GM18507 (cell line): Measurements from ENCODE around the gene PLCB1.
"Not testable (repeated sequence)": the region's sequence is repeated elsewhere in the genome, so short reads cannot be mapped to it uniquely, and the experiment has no call there.

Source experiments
- DNase-seq: peaks from one replicate; pipeline ENCODE4 v3.0.0; 2011; ENCODE audit warnings: low read depth; ENCODE audit not compliant: insufficient read length; ENCODE audit errors: extremely low spot score
- FAIRE-seq: peaks from 2 replicates; lab custom pipeline; 2011; peaks lifted over from hg19 to GRCh38; lab: Jason Lieb, UNC

PLCB1 gene

DNA sequence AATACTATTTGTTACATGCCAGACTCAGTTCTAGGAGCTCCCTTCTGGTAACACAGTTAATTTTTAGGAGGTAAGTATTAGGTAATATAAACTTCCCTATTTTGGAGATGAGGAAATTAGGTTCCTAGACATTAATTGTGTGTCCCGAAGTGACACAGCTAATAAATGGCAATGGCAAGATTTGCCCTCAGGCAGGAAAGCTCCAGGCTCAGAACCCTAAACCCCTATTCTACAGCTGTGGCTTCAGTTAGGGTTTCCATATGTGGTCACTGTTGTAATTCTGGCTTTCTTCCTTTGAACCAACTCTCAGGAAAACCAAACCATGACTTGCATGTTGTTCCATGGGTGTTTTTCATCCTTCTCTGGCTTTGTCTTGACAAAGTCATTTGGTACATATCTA, 188.2 kb downstream of the PLCB1 start:
- DNase-seq (no peak), FAIRE-seq (no peak)

DNA sequence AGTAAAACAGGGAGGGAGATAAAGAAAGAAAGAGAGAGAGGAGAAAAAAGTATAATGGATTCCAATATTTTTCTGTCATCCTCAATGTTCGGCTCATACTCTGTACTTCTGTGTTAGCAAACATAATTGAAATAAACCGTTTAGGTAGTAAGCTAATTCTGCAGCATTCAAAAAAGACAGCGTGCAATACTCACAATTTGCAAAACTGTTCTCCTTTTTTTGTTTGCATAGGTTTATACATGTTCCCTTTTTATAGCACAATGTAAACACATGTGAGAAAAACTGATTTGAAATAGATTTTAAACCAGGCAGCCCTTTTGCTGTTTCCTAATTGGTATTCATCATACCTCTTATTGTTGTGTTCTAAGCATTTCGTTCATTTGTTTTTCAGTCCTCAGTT, 188.9 kb downstream of the PLCB1 start:
- DNase-seq: no peak
- FAIRE-seq: no peak

DNA sequence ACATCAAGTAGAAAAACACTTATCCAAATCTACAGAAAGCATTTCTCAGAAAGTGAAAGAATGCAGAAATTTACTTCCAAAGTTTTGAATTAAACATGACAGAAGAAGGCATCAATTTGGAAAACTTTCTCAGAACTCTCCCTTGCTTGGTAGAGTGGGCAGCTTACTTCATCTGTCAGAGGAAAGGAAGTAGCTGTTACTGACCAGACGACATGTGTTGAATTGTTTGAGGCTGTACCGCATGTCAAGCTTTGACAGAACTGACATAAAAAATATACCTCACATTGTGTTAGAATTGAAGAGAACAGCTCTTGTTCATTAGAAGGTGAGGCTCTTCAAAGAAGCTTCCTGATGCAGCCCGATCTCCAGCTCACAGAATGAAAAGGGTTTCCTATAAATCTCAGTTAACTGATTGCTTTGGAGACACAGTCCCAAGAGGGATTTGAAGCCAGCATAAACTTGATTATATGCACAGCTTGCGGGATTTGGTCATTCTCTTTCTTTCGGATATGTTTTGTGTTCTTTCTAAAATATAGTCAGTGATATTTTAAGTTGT, 190.7 kb downstream of the PLCB1 start:
- FAIRE-seq (no peak), DNase-seq (no peak)

DNA sequence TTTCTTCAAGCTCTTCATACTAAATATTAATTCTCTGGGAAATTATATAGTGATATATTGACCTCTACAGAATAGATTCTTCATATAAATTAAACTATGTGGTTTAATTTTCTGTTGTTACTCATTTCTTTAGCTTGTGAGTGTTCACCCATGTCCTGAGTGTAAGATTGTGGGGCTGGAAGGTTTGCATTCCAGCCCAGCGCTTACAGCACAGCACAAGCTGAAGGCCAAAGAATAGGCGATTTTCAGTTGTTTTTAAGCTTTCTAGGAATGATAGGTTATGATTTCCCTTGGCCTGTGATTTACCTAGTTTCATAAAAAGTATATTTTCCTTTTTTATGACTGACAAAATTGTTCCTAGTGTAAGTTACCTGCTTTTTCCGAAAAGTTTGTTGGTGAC, 194.1 kb downstream of the PLCB1 start:
- DNase-seq: no peak
- no peak for FAIRE-seq

DNA sequence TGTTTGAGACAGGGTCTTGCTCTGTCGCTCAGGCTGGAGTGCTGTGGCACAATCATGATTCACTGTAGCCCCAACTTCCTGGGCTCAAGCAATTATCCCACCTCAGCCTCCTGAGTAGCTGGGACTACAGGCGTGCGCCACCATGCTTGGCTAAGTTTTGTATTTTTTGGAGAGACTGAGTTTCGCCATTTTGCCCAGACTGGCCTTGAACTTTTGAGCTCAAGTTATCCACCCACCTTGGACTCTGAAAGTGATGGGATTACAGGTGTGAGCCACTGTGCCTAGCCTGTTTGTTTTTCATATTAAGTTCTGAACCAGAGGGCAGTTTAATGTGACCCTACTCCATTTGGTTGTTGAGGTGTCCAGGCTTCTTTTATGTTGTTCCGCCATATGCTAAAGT, 194.8 kb downstream of the PLCB1 start:
- FAIRE-seq (no peak), DNase-seq (no peak)

DNA sequence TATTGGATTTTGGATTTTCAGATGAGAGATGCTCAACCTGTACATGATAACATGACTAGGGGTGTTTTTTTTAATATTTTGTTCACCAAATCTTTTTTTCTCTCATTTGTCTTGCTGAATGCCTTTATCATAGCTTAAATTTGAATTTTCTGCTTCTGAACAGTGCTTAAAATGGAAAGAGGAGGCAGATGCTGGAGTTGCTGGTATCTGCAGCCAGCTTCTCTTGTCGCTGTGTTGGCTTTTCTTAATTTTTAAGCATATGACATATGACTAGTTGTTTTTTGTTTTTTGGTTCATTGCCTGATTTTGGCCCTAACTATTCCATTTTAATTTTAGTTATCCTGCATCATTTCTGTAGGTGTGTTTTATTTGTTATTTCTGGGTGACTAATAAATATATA, 196.1 kb downstream of the PLCB1 start:
- DNase-seq (no peak), FAIRE-seq (no peak)

DNA sequence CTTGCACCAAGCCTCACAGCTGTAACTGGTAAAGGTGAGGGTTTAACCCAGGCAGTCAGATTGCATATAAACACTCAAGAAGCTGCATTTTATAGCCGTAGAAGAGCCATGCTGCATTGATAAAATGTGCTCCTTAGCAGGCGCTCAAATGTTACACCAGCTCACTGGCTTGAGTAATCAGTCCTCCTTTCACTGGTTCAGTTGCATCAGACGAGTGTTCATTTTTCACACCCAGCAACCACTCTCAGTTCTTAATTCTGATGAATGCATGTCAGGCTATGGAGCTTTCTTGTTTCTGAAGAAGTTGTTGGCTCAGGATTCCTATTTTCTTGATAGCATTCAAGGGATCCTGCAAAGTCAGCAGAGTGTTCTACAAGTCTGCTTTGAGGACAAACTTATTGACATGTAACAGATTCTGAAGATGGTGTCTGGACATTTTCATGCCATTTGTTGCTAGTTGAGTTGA, 198.3 kb downstream of the PLCB1 start:
- no peak for FAIRE-seq
- no peak for DNase-seq

DNA sequence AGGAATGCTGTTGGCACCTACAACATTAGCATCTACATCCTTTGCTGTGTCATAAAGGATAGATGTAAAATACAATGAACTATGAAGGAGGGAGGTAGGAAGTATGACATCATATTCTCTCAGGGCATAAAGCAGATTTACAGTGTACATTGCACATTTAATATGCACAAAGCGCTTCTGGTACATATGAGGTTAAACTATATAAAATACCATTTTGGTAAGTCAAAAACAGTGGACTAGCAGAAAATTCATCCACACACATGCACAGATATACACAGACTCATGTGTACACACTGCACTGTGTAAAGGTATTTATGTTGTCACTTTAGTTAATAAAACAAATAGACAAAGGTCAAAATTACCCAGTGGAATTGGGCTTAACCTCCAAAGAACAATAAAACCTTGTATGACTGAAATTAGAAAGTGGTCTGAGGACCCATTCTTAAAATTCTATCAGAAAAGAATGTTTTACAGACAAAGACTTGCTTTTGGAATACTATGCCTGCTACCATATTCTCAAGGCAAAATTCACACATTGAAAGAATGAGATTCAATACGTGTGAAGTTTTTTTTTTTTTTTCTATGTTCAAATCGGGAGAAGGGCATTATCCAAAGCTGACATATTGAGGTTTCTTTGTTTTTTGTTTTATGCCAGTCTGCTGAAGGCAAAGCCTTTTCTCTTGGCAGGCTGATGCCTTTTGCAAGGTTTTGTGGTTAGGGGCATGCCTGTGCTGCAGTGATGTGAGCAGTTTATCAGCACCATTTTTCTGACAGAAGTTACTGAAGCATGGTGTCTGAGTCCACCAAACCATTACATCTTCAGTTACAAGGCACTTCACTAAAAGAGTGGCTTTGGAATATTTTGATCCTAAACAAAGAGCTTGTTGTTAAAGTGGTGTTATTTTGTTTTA, 199.0 kb downstream of the PLCB1 start:
- no peak for DNase-seq

DNA sequence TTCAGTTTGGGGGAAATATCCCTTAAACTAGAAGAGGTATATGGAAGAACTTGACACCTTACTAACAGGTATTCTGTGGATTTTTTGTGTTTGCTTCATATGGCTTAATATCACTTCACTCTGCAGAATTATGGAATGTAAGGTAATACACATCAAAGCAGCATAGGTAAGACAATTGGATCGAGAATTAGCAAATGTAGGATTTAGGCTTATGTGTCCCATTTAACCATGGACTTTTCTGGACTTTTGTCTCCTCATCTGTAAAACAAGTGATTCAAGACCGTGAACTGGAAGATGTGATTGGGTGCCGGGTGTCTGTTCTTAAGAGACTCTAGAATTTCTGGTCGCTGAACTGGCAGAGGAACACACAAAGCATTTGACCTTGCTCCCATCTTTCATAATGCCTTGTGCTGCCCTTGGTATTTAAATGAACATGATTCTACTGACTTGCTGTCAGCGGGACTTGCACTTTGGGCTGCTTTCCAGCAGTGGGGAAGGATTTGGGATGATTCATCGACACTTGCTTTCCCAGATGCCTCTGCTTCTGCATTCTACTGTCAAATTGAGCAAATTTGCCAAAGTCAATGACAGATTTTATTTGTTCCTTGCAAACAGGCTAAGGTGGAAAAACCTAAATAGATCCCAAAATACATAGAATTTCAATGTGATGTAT, 199.8 kb downstream of the PLCB1 start:
- DNase-seq: no peak

More for the DNA sequence above, 199.0 kb downstream of the PLCB1 start:
- FAIRE-seq: no peak

DNA sequence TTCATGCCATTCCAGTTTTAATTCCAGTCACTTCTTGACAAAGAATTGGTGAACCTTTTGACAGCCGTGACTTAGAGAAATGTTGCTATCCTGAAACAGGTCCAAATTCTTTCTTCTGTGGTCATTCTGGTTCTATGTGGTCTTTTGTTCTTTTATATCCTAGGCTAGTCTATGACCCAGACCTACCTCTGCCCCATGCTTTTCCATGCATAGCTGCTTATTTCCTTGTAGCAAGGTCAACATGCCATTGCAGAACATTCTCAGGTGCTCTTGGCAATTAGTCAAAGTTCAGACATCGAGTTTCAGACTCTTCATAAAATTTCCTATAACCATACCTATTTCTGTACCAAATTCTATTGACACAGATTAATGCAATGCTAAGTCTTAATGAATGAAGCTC, 202.6 kb downstream of the PLCB1 start:
- DNase-seq (no peak), FAIRE-seq (no peak)

More for the DNA sequence above, 199.8 kb downstream of the PLCB1 start:
- FAIRE-seq: no peak

DNA sequence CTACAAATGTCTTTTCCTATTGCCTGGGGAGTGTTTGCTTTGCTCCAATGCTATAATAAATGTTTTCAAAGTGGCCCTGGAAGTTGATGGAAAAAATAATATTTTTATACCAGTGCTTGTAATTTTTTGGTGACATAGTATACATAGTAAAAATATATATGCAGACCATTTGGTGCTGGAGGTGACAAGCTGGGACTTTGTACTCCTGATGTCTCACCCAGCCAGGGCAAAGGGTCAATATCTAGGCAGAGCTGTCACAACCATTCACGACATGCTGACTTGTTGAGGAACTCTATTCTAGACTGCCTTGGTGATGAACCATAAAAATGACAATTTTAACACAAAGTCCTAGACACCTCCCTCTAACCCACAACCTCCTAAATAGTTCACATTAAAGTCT, 203.0 kb downstream of the PLCB1 start:
- DNase-seq (no peak), FAIRE-seq (no peak)

DNA sequence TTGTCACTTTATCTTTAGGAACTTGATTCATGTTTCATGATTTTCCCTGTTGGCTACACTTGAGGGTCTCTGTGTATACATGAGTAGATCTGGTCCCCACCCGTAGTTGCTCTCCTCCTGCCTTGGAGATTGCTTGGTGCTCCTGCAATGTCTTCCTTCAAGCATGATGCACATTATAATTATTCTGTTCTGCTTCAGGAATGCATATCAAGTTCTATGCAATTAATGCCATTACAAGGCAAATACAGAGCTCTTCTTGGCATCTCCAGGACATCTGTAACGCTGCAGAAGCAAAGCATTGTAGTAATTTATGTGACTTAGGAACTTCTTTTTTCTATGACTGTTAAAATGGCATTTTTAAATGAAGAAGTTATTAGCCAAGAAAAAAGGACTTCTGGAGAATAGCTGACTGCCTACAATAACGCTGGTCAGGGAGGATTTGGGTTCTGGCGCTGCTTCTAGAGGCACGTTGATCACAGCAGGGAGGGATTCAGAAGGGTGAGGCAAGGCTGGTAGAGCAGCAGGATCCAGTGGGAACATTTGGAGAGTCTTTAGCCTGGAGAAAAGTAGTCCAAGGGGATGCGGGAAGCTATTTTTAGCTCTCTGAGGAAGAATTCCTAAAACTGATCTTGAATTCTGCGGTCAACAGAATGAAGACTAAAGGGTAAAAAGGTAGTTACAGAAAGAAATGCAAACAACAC, 203.6 kb downstream of the PLCB1 start:
- DNase-seq (no peak), FAIRE-seq (no peak)

DNA sequence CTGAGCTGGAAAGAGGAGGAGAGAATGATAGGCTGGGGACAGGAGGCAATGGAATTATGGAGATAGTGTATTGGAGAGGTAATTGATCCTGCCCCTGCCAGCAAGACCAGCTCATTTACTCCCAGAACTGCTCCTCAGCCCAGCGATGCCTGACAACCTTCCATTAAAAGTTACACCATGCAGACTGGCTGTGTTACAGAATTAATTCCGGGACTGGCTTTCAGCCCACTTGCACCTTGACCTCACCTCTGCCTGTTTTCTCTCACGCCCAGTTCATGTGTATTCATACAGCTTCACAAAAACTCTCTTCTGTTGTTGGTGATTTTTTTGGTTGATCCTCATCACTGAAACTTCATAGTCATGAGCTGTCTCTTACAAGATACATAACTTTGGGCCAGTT, 207.3 kb downstream of the PLCB1 start:
- no peak for FAIRE-seq
- no peak for DNase-seq

DNA sequence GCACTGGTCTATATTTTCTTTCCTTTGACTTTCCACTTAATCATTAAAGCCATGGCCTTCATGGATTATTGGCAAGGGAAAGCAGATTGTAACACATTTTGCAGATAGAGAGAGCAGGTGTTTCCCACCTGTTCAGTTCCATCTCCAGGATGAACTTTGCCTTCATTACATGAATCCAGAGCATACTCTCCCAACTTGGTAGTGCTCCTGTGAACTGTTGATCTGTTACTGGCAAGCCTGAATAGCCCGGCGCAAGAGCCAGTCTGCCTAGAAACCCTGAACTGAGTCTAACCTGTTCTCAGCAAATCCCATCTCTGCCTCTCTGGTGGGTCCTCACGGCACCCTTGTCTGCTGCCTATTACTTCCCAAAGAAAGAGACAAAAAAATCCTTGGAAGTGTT, 210.3 kb downstream of the PLCB1 start:
- DNase-seq (no peak), FAIRE-seq (no peak)

DNA sequence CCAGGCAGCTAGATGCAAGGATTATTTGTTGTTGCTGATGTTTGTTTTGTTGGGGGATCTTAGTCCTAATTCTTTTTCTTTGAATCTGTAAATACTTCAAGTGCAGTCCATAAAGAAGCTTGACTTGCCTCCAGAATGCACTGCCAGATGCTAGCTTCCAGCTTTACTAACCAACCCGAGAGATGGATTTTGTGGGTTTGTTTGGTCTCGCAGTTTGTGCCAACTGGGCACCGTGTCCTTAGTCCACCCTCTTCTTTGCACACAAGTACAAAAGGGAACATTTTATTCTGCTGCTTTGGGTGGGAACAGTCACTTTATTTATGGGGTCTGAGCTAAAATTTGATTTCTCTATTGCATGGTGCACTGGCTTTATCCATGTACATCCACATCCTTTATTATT, 212.0 kb downstream of the PLCB1 start:
- FAIRE-seq (no peak), DNase-seq (no peak)

DNA sequence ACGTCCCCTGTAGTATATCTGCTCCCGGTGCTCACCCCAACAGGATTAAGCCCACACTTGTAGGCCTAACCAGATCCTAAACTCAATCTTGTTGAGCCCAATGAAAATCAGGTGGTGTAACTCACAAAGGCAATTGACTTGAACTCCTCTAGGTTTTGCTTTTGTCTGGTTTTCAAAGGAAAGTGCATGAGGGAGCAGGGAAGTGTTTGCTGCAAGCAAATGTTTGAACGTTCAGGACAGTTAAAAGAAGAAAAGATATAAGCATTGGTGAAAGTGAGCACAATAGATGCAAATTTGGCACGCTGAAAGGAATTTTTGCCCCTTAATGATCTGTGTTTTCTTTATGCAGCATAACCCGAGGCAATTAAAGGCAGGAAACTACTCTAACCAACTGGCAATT, 212.6 kb downstream of the PLCB1 start:
- no peak for FAIRE-seq

DNA sequence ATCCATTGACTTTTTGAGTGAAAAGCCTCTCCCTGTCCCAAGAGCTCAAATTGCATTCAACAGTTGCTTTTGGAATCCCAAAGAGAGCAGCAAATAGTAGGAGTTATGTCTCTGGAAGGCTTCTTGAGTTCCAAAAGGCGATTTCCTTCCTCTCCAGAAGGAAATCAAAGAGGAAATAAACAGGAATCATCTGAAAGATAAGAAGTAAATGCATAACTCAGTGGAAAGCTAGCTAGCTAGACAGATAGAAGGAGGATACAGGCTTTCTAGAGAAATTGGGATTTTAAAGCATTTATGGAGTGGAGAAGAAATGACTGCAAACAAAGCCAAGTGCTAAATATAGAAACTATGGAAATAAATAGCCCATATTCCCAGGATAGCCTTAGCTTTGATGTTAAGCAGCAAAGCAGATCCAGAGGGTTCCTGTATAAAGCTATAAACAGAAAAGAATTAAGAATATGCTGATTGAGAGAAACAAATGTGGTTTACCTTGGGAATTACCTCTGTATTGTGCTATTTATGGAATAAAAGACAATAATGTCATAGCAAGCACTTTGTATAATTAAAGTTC, 214.7 kb downstream of the PLCB1 start:
- FAIRE-seq: no peak
- no peak for DNase-seq

More for the DNA sequence above, 212.6 kb downstream of the PLCB1 start:
- DNase-seq: no peak

DNA sequence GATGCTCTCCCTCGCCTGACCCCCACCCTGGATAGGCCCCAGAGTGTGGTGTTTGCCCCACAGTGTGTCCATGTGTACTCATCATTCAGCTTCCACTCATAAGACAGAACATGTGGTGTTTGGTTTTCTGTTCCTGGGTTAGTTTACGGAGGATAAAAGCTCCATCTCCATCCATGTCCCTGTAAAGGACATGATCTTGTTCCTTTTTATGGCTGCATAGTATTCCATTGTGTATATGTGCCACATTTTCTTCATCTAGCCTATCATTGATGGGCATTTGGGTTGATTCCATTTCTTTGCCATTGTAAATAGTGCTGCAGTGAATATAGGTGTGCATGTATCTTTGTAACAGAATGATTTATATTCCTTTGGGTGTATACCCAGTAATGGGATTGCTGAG, 218.2 kb downstream of the PLCB1 start:
- DNase-seq, FAIRE-seq: not testable (repeated sequence)

DNA sequence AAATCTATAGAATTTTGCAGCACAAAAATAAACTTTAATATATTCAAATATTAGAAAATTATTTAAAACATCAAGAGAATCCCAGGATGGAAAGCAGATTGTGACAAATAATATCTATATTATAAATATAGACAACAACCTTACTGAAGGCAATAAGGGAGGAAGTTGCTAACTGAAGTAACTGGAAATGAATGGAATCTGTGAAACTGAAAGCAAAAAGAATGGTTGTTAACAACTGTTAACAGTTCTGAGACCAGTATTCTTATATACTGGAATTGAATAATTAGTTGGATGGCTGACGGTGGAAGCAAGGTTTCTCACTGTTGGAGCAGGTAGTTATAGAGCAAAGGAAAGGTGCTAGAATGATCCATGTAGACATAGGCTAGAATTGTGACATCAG, 220.4 kb downstream of the PLCB1 start:
- DNase-seq: no peak
- no peak for FAIRE-seq

DNA sequence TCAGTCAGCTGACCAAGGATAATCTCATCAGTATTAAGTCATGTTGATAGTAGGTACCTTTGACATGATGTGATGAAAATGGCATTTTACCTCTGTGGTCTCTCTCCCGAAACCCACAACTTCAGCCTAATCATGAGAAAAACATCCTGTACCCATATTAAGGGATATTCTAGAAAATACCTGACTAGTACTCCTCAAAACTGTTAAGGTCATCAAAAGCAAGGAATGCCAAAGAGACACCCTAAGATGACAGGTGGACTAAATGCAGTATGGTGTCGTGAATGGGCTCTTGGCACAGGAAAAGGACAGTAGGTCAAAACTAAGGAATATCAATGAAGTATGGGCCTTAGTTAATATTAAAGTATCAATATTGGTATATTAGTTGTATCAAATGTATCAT, 221.4 kb downstream of the PLCB1 start:
- no peak for DNase-seq
- FAIRE-seq: no peak
